SK-N-DZ (cell line): ENCODE results near the gene ZDHHC3. TPM values are rescaled to one million over a fixed set of nuclear protein-coding genes. Genes with fewer than 3 reads are reported as not detected.

Experiments
- DNase-seq: peaks from one replicate; pipeline ENCODE4 v3.0.0-alpha.2; 2015; ENCODE audit warnings: low spot score
- polyA plus RNA-seq, 2 experiments: library from polyadenylated mRNA; depleted of rRNA; stranded (reverse); fragments of >200 nt; gene quantifications; 2 replicates each; pipeline ENCODE4 v1.2.3, GENCODE V29; 2014

ZDHHC3 gene, protein sequence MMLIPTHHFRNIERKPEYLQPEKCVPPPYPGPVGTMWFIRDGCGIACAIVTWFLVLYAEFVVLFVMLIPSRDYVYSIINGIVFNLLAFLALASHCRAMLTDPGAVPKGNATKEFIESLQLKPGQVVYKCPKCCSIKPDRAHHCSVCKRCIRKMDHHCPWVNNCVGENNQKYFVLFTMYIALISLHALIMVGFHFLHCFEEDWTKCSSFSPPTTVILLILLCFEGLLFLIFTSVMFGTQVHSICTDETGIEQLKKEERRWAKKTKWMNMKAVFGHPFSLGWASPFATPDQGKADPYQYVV
- polyA plus RNA-seq (2014; cell fraction: cytosol; rRNA removed): 24.1 and 26.5 TPM in 2 replicates
- 26.0 and 47.5 TPM in 2 replicates for polyA plus RNA-seq (2014; cell fraction: nucleus; rRNA removed)

DNA sequence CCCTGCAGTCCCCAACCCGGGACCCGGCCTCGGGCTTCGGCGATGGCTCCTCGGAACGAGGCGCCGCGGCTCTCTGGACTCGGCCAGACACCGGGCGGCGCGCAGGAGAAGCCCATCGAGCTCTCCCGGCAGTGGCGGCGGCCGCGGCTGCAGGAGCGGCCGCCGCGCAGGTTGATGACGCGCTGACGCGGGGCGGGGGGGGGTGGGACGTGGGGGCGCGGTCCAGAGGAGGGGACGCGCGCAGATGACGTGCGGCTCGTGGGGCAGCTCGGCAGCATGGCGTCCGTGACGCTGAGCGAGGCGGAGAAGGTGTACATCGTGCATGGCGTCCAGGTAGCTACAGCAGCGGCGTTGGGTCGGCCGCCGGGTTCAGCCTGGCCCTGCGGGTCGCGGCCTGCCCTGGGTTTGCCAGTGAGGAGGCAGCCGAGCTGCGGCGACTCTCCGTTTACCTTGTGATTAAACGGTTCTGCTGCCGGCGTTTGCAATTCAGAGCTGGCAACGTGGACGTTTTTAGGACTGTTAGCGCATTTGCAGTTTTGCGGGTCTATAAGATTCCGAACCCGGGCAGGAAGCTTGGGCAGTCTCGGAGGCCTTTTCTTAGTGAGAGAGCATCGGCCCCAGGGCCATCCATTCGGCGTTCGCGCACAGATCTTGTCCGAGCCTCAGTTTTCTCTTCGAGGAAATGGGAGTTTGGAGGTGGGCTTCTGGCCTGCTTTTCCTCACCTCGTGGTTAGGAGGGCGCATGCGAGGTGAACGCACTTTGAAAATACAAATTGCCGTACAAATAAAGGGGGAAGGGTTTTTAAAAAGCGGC, at the start of gene ZDHHC3, which contains the start of gene EXOSC7:
TSS of gene ZDHHC3 (minus strand) at position 173 of the 814 bp plus-strand sequence. CDS start 16,738 bp downstream, outside the sequence.
TSS of gene EXOSC7 (plus strand) at position 243 of the 814 bp plus-strand sequence. CDS start at position 277, 34 bp downstream.
- DNase-seq: peak; percentile 76

DNA sequence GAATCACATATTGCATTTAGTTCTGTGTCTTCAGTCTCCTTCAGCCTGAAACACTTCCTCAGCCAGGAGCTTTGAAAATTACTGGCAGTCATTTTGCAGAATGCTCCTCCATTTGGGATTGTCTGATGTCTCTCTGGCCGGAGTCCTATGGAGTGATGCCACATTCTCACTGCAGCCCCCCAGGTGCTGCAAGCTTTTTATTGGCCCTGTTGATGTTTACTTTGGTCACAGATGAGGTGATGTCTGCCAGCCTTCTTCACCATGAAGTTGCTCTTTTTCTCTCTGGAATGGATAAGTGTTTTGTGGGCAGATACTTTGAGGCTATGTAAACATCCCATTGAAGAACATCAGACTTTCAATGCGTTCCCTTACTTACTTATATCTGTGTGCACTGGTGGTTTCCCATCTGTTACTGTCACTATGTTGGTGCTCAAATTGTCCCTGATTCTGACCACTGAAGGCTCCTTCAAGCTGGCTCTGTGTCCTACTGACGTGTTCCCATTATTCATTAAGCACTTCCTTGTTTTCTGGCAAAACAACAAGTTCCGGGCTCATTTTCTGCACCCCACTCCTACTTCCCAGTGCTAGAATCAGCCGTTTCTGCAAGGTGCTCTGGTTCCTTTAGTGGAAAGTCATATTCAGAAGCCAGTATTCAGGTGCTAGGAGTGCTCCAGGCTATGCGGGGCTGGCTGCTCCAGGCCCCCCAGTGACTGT, 48.7 kb upstream of the ZDHHC3 start:
- DNase-seq: no peak

DNA sequence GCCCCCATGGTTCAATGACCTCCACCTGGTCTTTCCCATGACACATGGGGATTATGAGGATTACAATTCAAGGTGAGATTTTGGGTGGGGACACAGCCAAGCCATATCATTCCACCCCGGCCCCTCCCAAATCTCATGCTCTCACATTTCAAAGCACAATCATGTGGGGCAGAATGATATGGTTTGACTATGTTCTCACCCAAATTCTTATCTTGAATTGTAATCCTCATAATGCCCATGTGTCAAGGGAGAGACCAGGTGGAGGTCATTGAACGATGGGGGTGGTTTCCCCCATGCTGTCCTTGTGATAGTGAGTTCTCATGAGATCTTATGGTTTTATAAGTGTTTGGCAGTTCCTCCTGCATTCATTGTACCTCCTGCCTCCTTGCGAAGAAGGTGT, 47.7 kb upstream of the ZDHHC3 start:
- DNase-seq: no peak

DNA sequence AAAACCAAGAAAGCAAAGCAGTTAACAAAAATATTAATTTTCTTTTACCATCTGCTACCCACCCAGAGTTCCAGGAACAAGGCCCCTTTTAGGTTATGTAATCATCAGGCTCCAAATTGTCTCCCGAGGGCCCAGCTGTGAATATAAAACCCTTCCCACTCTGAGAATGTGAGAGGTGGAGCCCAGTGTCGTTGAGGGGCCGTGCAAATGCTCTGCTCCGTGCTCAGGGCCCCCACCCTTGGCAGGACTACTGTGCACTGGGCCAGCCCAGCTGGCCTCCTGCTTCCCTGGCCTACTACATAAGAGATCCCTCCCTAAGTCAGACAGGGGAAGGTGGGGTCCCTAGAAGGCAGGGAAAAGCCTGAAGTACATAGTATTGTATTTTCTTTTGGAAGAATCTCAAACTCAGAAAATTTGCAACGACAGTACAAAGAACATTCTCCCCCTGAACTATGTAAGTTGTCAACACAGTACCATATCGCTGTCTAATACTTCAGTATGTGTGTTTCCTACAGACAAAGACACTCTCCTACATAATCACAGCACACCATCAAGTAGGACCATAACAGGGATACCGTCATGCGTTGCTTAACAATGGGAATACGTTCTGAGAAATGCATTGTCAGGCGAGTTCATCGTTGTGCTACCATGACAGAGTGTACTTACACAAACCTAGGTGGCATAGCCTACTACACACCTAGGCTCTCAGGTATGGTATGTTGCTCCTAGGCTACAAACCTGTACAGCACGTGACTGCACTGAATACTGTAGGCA, 45.7 kb upstream of the ZDHHC3 start:
- DNase-seq: no peak

DNA sequence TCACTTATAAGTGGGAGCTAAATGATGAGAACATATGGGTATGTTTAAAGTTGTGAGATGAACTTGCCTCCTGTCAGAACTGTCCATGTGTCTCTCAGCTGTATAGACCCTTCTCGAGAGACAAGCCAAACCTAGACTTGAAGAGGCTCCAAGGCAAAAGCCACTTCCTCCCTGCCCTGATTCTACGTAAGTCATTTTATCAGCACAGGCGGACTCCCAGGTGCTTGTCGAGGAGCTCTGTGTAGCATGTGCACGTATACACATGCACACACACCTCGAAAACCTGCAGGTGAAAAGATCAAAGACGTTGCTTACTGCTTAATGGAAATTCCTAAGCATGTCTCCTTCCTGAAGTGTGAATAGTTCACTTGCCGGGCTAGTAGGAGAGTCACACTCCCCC, 44.6 kb upstream of the ZDHHC3 start:
- DNase-seq: no peak

DNA sequence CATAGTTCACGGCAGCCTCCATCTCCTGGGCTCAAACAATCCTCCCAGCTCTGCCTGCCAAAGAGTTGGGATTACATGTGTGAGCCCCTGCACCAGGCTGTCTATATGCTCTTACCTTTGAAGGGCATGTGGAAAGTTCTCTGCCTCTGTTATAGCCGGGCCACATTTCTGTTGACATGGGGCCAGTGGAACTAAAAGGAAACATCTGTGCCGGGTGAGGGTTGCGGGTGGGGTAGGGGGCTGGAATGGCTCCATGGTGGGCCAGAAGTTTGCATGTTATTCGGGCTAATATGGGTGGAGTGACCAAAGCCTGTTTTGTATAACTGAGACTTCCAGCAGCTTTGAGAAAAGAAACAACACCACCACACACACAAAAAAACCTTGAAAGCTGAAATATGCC, 41.8 kb upstream of the ZDHHC3 start:
- DNase-seq: no peak

DNA sequence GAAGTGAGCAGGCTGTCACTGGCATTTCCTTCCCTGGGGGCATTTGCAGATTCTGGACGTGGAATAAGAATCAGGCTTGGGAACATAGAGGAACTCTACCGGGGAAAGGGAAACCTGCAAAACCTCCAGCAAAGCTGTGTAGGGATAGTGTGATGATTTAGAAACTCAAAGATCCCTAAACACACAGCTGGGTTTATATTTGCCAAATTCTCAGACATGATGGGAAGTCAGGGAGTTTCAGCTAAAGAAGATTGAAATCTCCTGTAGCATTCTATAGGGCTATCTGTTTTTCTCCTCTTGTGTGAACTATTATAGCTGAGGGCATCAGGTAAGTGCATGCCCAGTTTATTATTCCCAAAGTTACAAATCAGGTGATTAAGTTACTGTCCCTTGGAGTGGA, 40.9 kb upstream of the ZDHHC3 start:
- no peak for DNase-seq

DNA sequence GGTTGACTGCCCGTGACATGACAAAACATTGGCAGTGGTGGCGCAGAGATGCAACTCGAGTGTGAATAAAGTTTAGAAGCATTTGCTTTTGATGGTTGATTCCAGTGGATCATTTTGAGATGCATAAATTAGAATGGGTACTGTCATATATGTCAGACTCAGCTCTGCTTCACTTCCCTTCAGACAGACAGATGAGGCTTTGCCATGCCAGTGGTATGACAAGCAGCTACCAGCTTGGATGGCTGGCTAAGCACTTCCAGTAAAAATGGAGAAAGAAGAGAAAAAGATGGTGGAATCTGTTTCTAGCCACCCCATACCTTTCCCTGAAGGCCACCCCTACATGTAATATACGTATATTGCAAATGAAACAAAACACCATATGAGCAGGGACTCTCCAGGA, 36.6 kb upstream of the ZDHHC3 start:
- DNase-seq: no peak

DNA sequence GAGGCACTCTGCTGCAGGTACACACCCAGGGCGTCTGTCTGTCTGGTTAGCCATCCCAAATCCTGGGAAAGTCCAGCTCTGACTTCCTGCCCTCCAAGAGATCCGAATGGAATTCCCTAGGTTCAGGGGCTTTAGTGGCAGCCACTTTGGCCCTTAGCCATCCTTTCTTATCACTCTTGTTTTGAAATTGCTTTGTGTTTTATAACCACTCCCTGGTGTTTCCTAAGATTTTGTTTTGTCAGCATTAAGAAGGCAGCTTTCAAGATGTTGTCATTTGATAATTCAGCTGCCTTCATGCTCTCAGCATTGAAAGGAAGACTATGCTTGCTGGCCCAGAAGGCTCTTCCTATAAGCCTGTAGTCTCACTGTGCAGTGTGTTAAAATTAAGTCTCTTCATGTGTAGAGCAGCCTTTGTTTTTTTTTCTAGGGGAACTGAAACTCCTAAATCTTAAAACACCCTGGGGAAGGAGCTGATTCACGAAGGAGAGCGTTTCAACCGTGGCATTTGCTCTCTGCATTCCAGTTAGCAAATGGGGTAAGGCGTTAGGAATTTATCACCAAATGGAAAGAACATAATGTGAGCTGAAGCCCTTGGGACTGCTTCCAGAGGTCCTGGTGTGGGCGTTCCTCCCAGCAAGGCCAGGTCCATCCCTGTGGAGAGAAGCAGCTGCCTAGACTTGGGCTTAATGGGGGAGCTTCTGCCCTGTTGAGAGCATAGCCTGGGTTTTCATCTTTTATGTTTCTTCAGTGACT, 36.0 kb upstream of the ZDHHC3 start:
- DNase-seq: no peak

DNA sequence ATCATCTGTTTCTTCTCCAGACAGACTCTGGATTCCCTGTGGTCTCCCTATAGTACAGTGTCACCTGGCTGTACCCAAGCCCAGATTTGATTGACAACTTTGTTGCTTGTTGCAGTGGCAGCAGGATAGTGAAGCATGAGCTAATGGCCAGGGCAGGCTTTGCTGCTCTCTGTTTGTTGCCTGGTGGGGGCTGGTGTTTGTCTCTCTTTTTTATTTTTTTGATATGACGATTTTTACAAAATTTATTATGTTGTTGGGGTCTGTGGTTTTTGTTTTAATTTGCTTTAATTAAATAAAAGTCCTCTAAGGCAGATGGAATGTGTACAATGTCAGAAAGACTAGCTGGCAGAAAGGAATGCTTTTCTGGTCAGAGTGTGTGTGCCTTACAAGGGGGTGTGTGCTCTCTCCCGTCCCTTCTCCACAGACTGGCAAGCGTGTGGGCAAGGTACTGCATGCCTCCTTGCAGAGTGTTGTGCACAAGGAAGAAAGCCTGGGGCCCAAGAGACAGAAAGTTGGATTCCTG, 34.9 kb upstream of the ZDHHC3 start:
- DNase-seq: no peak

DNA sequence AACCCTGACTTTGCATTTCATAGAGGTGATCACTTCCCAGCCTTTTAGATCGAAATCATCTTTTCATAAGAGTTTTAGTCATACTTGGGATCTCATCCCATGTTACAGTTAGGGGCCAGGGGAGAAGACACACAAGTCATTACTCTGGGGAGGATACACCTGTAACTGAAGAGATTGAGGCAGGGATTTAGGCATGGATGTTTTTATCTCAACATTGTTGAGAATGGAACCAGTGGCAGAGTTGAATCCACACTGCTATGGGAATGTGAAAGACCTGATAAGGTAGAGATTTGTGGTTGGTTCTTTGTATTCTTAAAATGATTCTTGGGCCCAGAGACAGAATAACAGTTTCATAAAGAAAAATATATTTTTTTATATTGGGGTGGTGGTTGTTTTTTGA, 33.9 kb upstream of the ZDHHC3 start:
- no peak for DNase-seq

DNA sequence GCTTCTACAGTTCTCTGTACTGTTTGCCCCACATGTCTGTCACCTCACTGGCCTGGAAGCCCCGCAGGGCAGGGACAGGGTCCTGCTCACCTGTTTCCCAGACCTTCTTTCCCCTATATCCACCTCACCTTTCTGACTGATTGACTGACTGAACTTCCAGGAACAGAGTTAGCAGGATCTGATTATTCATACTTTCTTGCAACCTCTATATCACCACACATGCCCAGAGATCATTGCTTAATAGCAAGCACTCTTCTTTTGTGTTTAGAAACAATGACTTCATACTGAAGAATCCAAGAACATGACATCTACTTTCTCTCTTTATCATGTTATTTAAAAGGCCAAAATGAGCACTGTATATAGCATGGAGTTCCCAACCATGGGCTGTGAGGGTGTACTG, 32.1 kb upstream of the ZDHHC3 start:
- no peak for DNase-seq

DNA sequence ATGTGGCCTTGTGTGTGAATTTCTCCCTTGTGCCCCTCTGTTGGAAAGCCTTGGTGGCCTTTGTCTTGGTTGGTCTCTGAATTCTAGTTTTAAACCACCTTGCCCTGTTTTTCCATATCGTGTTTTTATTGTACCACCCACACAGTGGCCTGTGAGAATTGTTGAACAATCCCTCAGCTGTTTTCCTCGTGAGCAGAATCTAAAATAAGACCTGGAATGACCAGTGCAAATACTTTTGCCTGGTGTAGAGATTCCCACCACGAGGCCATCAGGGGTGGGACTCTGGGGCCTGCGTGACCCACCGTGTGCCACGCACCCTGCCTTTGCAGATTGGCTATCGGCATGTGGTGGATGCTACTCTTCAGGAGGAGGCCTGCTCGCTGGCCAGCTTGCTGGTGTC, 31.1 kb upstream of the ZDHHC3 start:
- no peak for DNase-seq

DNA sequence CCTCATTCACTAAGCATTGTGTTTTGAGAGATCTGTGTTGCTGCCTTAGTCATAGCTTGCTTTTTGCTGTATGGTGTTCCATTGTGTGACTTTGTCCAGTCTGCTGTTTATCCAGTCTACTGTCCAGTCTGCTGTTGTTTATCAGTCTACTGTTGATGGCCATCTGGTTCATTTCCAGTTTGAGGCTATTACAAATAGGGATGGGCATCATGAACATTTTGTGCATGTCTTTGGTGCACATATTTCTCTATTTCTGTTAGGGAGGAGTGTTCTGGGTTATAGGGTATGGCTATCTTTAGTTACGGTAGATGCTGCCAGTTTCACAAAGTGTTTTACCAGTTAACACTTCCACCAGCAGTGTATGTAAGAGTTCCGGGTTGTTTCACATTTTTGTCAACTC, 27.9 kb upstream of the ZDHHC3 start:
- no peak for DNase-seq

DNA sequence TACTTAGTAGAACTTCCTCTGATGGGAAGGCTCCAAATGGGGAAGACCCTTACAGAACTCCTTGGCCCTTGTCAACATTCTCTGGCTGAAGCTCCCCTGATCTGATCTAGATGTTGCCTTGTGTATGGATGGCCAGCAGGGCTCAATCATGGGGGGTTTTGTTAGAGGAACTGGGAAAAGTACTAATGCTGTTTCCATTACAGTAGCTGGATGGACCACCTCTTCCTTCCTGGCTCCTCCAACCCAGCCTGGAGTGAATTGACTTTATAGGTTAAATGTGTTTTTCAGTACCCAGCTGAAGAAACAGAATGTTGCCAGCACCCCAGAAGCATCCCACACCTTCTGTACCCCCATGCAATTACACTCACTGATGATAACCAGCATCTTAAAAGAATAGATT, 27.4 kb upstream of the ZDHHC3 start:
- DNase-seq: no peak

DNA sequence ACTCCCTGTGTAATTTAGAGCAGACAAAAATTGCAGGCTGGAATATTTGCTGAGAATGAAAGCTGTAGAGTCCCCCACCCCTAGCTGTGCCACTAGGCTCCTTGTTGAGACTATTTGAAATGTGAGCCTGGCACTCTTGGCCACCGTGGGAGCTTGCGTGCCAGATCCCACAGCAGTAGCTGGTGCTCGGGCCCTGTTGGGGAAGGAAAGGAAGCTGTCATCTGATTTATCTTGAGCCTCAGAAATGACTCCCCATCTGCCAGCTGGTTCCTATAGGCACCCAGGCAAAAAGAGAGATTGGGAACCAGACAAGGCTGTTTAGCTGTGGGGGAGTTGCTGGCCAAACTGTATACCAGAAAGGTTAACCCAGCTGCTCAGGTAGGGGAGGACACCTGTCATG, 26.7 kb upstream of the ZDHHC3 start:
- DNase-seq: no peak

DNA sequence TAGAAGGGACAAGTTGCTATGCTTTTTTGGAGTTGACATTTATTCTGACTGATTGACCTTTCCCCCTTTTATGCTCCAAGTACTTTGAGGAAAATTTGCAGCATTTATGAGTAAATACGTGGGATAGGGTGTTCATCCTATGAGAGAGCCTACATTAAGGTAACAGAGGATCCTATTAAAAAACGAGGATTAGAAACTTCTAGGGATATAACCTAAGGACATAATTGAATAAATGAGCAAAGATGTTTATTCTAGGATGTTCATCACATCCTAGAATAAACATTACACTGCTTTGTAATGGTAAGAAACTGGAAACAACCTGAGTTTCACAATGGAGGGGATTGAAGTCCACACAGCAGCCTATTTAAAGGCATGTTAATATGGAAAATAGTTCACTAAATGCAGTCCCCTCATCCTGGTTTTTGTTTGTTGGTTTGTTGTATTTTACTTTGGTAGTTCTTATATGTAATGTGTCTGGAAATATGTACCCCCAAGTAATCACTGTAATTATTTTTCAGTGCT, 26.2 kb upstream of the ZDHHC3 start:
- DNase-seq: no peak

DNA sequence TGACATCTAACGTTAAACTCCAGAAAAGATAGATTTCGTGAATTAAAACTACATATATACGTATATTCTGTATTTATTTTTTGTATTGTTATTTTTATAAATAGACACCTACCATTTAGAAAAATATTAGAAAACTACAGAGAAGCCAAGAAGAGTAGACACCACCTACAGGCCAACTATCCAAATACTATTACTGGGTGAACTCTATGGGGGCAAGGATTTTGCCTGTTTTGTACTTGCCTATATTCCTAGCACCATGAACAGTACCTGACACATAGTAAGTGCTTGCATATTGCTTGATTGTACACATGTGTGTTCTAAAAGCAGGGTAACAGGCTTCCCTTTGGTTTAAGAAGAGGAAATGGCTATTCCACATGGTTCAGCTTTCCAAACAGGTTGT, 25.8 kb upstream of the ZDHHC3 start:
- no peak for DNase-seq

DNA sequence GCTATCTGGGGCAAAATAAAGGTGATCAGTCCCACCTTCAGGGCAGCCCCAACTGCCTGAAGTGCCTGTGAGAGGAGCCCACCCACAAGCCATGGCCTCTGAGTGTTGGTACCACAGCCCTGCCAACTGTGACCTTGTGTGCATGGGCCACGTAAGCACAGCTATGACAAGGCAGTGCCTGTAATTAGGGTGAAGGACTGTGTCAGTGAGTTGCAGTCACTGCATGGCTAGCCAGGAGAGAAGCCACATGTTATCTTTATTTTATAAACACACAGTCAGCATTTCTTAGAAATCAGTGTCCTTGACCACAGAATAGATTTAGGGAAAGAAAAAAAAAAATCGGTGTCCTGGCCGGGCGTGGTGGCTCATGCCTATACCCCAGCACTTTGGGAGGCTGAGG, 24.8 kb upstream of the ZDHHC3 start:
- DNase-seq: no peak

DNA sequence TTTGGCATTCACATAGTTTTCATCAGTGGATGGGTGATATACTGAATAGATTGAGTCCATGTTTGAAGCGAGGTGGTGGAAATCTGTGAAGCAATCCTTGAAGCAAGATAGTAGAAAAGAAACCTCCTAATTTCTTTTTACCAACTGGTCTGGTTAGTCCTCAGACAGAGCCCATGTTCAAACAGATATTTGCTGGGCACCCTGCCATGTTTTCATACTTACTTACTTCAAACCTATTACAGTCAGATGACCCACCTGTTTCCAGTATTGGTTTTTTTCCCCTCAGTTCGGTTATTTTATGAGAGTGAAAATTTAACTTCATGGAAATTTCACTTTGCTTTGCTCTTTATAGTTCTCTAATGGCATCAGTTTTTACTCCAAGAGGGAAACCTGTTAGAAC, 23.8 kb upstream of the ZDHHC3 start:
- DNase-seq: no peak
